Activated naive CD8-positive, alpha-beta T cell treated with anti-CD3 and anti-CD28 coated beads, Interleukin-2, amount 50 U/mL, for 24 hours (primary cell): ENCODE data around the gene DNAAF5.
"Not testable (repeated sequence)": the region's sequence is repeated elsewhere in the genome, so short reads cannot be mapped to it uniquely, and the experiment has no call there.

Experiments used
- ATAC-seq: fragments of 150-1000 bp; cut with Tn5 transposase; one replicate; pipeline ENCODE4 v1.10.0; 2021
- DNase-seq: peaks from one replicate; pipeline ENCODE4 v3.0.0; 2021
- H3K27ac Mint-ChIP-seq: one replicate; pipeline ENCODE4 v1.8.0; 2021; ENCODE audit warnings: mild to moderate bottlenecking, mixed read lengths
- H3K27me3 Mint-ChIP-seq: one replicate; pipeline ENCODE4 v1.8.0; 2021; ENCODE audit warnings: mixed read lengths
- H3K36me3 Mint-ChIP-seq: one replicate; pipeline ENCODE4 v1.8.0; 2021; ENCODE audit warnings: low read depth, mixed read lengths
- H3K4me1 Mint-ChIP-seq: one replicate; pipeline ENCODE4 v1.8.0; 2021; ENCODE audit warnings: mixed read lengths
- H3K4me3 Mint-ChIP-seq: one replicate; pipeline ENCODE4 v1.8.0; 2021; ENCODE audit warnings: mild to moderate bottlenecking, moderate library complexity, mixed read lengths
- H3K9me3 Mint-ChIP-seq: one replicate; pipeline ENCODE4 v1.8.0; 2021; ENCODE audit warnings: mixed read lengths

DNAAF5 gene

DNA sequence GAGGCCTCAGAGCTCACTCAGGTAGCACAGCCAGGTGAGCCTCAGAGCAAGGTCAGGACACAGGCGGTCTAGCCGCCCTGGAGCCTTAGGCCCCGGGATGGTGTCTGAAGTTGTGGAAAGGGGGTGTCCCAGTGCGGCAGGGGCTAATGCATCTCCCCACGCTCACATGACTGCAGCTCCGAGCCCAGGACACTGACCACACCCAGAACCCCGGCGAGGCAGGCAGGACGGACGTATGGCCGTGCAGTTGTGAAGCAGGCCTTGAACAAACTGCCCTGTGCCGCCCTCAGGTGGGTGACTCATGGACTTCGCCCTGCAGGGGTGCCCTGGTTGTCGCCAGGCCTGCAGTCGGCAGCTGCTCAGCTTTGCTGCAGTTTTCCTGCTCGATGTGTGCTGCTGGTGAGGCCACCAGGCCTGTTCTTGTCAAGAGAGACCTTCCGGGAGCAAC, 5.6 kb downstream of the DNAAF5 start:
- Mint-ChIP-seq H3K36me3 (peaks cover 28% of the 10 kb centered on the region), H3K9me3 (no peaks in the 10 kb centered on the region), H3K27me3 (no peaks in the 10 kb centered on the region), H3K4me3 (no peak overlapping the region), H3K4me1 (peaks cover 14% of the 10 kb centered on the region), H3K27ac (no peak overlapping the region)
- no peak for DNase-seq
- no peak for ATAC-seq

DNA sequence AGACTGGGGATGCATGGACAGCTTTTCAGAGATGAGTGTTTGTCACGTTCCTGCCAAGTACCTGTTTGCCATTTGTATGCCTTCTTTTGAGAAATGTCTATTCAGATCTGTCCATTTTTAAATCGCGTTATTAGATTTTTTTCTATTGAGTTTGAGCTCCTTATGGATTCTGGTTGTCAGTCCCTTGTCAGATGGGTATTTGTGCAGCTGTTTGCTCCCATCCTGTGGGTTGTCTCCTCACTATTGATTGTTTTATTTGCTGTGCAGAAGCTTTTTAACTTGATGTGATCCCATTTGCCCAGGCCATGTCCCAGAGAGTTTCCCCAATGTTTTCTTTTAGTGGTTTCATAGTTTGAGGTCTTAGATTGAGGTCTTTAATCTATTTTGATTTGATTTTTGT, 6.1 kb downstream of the DNAAF5 start:
- no peak overlapping the region for H3K4me3 Mint-ChIP-seq
- H3K27me3 Mint-ChIP-seq, result no peaks in the 10 kb centered on the region
- H3K27ac Mint-ChIP-seq, result no peak overlapping the region
- H3K9me3 Mint-ChIP-seq, result no peaks in the 10 kb centered on the region
- no peak for ATAC-seq
- peaks cover 32% of the 10 kb centered on the region for H3K36me3 Mint-ChIP-seq
- H3K4me1 Mint-ChIP-seq, result peaks cover 14% of the 10 kb centered on the region
- no peak for DNase-seq

GRCh38 chr7:734214-734613, 7.7 kb downstream of the DNAAF5 start:
- H3K9me3 Mint-ChIP-seq, result no peaks in the 10 kb centered on the region
- ATAC-seq (no peak), DNase-seq (no peak)
- no peak overlapping the region for H3K27ac Mint-ChIP-seq
- H3K36me3 Mint-ChIP-seq, result peaks cover 38% of the 10 kb centered on the region
- no peak overlapping the region for H3K4me3 Mint-ChIP-seq
- peaks cover 5% of the 10 kb centered on the region for H3K4me1 Mint-ChIP-seq
- H3K27me3 Mint-ChIP-seq, result no peaks in the 10 kb centered on the region

DNA sequence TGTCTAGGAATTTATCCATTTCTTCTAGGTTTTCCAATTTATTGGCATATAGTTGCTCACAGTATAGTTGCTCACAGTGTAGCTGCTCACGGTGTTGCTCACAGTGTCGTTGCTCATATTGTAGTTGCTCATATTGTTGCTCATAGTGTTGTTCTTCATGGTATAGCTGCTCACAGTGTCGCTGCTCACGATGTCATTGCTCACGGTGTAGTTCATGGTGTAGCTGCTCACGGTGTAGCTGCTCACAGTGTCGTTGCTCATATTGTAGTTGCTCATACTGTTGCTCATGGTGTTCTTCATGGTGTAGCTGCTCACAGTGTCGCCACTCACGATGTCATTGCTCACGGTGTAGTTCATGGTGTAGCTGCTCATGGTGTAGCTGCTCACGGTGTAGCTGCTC, 8.3 kb downstream of the DNAAF5 start:
- H3K36me3 Mint-ChIP-seq, result peaks cover 37% of the 10 kb centered on the region
- no peak overlapping the region for H3K27ac Mint-ChIP-seq
- H3K4me1 Mint-ChIP-seq, result peaks cover 3% of the 10 kb centered on the region
- H3K9me3 Mint-ChIP-seq, result no peaks in the 10 kb centered on the region
- H3K4me3 Mint-ChIP-seq, result no peak overlapping the region
- ATAC-seq (no peak), DNase-seq (no peak)
- no peaks in the 10 kb centered on the region for H3K27me3 Mint-ChIP-seq

DNA sequence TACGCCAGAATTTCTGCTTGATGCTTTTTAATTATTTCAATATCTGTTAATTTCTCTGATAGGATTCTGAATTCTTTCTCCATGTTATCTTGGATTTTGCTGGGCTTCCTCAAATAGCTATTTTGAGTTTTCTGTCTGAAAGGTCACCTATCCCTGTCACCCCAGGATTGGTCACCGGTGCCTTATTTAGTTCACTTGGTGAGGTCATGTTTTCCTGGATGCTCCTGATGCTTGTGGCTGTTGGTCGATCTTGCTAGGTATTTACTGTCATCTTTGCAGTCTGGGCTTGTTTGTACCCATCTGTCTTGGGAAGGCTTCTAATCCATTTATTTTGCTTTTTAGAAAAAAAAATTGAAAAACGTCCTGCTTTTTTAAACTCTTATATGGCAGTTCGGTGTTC, 11.7 kb downstream of the DNAAF5 start:
- Mint-ChIP-seq H3K4me1 (no peaks in the 10 kb centered on the region), H3K4me3 (no peak overlapping the region), H3K36me3 (peaks cover 22% of the 10 kb centered on the region), H3K27me3 (no peaks in the 10 kb centered on the region), H3K27ac (no peak overlapping the region), H3K9me3 (no peaks in the 10 kb centered on the region)
- ATAC-seq (no peak), DNase-seq (no peak)

- Mint-ChIP-seq H3K36me3 (peaks cover 22% of the 10 kb centered on the region), H3K27me3 (no peaks in the 10 kb centered on the region)
Measured at GRCh38 chr7:738723-739454, 12.4 kb downstream of the DNAAF5 start.

DNA sequence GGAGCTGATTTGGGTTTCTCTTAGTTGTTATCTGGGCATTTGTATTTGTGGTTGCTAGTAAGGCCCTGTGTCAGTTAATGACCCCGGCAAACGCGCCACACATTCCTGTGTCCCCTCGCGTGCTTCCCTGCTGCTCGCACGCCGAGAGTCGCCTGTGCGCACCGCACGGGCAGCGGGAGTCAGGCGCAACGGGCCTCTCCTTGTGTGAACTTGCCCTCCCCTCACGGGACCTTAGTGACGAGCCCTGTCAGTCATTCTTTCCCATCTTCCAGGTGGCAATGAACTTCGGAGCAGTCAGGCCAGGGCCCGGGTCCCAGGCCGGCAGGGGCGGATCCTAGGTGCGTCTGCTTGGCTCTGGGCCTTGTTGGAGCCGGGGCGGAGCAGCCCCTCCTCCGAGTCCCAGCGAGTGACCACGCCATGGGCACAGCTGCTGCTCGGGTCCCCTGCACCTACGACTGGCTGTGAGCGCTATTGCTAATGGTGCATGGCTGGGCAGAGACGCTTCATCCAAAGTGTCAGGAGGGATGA, 13.0 kb downstream of the DNAAF5 start:
- Mint-ChIP-seq H3K4me1 (no peaks in the 10 kb centered on the region), H3K9me3 (no peaks in the 10 kb centered on the region), H3K36me3 (peaks cover 28% of the 10 kb centered on the region), H3K27me3 (no peaks in the 10 kb centered on the region), H3K4me3 (no peak overlapping the region), H3K27ac (no peak overlapping the region)
- DNase-seq (no peak), ATAC-seq (no peak)

More at GRCh38 chr7:738723-739454, 12.4 kb downstream of the DNAAF5 start:
- ATAC-seq (no peak), DNase-seq (no peak)
- Mint-ChIP-seq H3K9me3 (no peaks in the 10 kb centered on the region), H3K4me1 (no peaks in the 10 kb centered on the region), H3K27ac (no peak overlapping the region), H3K4me3 (no peak overlapping the region)

DNA sequence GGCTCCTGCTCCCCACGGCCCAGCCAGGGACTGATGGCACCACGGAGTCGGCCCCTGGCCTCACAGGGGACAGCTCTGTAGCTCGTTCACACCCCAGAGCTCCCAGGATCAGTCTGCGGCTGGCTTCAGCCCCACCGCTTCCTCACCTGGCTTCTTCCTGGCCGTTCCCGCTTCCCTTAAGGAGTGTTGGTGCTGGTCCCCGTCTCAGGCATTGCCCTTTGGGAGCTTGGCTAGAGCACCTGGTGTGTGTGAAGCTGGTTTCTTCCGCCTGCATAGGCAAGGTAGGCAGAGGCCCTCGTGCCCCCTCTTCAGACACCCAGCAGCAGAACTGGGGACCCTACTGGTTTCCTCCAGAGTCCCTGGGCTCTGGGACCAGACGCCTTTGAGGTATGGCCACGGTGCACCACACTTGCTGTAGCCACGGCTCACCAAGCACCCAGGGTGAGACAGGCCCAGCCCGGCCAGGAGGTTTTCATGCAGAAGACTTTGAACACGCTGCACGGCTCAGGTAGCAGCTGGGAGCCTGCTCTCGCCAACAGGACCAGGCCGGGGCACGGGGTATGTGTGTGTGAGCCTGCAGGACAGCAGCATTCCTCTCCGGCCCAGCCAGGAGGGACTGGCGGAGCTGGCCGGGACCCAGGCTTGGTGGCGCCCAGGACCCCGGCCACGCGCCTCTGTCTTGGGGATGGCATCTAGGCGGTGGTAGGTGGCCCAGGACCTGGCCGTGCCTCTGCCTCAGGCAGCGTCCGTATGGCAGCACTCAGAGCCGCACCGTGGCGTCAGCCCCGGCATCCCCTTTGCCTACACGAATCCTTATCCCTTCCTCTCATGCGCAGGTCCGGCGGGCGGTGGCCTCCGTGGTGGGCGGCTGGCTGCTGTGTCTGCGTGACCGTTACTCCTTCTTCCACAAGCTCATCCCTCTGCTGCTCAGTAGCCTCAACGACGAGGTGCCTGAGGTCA, 13.8 kb downstream of the DNAAF5 start:
- H3K27ac Mint-ChIP-seq, result no peak overlapping the region
- H3K36me3 Mint-ChIP-seq, result peaks cover 35% of the 10 kb centered on the region
- no peak overlapping the region for H3K4me3 Mint-ChIP-seq
- ATAC-seq, result no peak
- no peaks in the 10 kb centered on the region for H3K4me1 Mint-ChIP-seq
- DNase-seq, result no peak
- no peaks in the 10 kb centered on the region for H3K9me3 Mint-ChIP-seq
- H3K27me3 Mint-ChIP-seq, result no peaks in the 10 kb centered on the region

GRCh38 chr7:741191-741671, 14.7 kb downstream of the DNAAF5 start:
- no peaks in the 10 kb centered on the region for H3K27me3 Mint-ChIP-seq
- H3K9me3 Mint-ChIP-seq, result no peaks in the 10 kb centered on the region
- H3K4me3 Mint-ChIP-seq, result no peak overlapping the region
- peaks cover 41% of the 10 kb centered on the region for H3K36me3 Mint-ChIP-seq
- DNase-seq, result no peak
- ATAC-seq, result no peak
- no peaks in the 10 kb centered on the region for H3K4me1 Mint-ChIP-seq
- H3K27ac Mint-ChIP-seq, result no peak overlapping the region

DNA sequence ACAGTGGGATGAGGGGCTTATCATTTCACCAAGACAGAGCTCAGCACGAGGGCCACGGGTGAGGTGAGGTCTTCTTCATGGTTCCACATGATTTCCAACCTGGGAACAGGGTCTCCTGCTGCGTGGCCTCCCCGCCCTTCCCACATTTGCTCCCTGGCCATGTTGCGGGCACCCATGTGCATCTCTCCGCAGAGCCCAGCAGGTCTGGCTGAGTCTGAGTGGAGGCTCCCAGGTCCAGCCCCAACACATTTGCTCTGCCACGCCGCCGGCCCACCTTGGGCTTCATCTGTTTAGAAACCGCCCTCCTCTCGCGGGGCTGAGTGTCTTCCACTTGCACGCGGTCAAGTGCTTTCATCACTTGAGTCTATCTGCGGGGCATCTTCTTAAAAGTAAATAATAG, 15.4 kb downstream of the DNAAF5 start:
- Mint-ChIP-seq H3K27ac (no peak overlapping the region), H3K36me3 (peaks cover 41% of the 10 kb centered on the region), H3K9me3 (no peaks in the 10 kb centered on the region), H3K27me3 (no peaks in the 10 kb centered on the region), H3K4me1 (no peaks in the 10 kb centered on the region), H3K4me3 (no peak overlapping the region)
- no peak for DNase-seq
- no peak for ATAC-seq

DNA sequence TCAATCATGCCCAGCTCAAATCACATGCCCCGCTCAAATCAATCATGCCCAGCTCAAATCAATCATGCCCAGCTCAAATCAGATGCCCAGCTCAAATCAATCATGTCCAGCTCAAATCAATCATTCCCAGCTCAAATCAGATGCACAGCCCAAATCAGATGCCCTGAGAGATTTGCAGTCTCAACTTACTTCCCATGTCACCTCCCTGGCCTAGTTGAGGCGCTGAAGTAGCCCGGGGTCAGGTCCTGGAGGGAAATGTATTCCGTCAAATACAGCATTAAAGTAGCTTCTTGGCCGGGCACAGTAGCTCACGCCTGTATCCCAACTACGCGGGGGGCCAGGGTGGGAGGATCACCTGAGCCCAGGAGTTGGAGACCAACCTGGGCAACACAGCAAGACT, 16.3 kb downstream of the DNAAF5 start:
- H3K27me3 Mint-ChIP-seq, result no peaks in the 10 kb centered on the region
- no peaks in the 10 kb centered on the region for H3K9me3 Mint-ChIP-seq
- H3K27ac Mint-ChIP-seq, result no peak overlapping the region
- peaks cover 35% of the 10 kb centered on the region for H3K36me3 Mint-ChIP-seq
- DNase-seq (no peak), ATAC-seq (no peak)
- H3K4me3 Mint-ChIP-seq, result no peak overlapping the region
- H3K4me1 Mint-ChIP-seq, result no peaks in the 10 kb centered on the region

DNA sequence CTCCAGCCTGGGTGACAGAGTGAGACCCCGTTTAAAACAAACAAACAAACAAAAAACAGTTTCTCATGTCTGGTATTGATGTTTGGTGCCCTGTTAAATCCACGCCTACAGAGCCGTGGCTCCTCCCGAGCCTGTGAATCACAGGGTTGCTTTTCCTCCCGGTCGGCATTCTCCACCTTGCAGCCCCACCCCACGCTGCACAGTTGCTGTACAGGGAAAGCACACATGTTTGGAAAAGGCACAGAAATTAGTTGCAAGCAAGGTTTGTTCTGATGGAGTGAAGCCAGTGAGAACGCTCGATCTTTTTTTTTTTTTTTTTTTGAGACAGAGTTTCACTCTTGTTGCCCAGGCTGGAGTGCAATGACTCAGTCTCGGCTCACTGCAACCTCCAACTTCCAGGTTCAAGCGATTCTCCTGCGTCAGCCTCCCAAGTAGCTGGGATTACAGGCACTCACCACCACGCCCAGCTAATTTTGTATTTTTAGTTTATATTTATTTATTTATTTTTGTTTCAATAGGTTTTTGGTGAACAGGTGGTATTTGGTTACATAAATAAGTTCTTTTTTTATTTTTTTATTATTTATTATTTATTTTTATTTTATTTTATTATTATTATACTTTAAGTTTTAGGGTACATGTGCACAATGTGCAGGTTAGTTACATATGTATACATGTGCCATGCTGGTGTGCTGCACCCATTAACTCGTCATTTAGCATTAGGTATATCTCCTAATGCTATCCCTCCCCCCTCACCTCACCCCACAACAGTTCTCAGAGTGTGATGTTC, 17.0 kb downstream of the DNAAF5 start:
- H3K9me3 Mint-ChIP-seq, DNase-seq, H3K27me3 Mint-ChIP-seq, H3K27ac Mint-ChIP-seq, H3K4me1 Mint-ChIP-seq, ATAC-seq, H3K4me3 Mint-ChIP-seq: not testable (repeated sequence)
- peaks cover 29% of the 10 kb centered on the region for H3K36me3 Mint-ChIP-seq

GRCh38 chr7:744128-744520, 17.6 kb downstream of the DNAAF5 start:
- not testable (repeated sequence) for ATAC-seq, H3K27ac Mint-ChIP-seq, DNase-seq, H3K27me3 Mint-ChIP-seq, H3K9me3 Mint-ChIP-seq, H3K4me3 Mint-ChIP-seq, H3K4me1 Mint-ChIP-seq
- peaks cover 29% of the 10 kb centered on the region for H3K36me3 Mint-ChIP-seq

- Mint-ChIP-seq H3K4me3 (no peak overlapping the region), H3K4me1 (no peaks in the 10 kb centered on the region), H3K27ac (no peak overlapping the region), H3K9me3 (no peaks in the 10 kb centered on the region), H3K36me3 (peaks cover 29% of the 10 kb centered on the region), H3K27me3 (no peaks in the 10 kb centered on the region)
- no peak for ATAC-seq
- no peak for DNase-seq
Measured at GRCh38 chr7:744854-745430, 18.4 kb downstream of the DNAAF5 start.
